MM.1S (cell line): ENCODE results near the gene PTPN22.

ENCODE experiments used
- EZH2 ChIP-seq: fragments of 300-600 bp; sonication (generic); optimal IDR thresholded peaks from 2 replicates; pipeline ENCODE3; 2017; ENCODE audit warnings: low read depth, mild to moderate bottlenecking, antibody characterized with exemption, low read length, mixed read lengths
- TF ChIP-seq, protein P1 (sequence below): fragments of 300-600 bp; sonication (generic); IDR thresholded peaks from 2 replicates; pipeline ENCODE4 v1.5.1; 2016; ENCODE audit warnings: antibody characterized with exemption, low read length, mixed read lengths

DNA sequence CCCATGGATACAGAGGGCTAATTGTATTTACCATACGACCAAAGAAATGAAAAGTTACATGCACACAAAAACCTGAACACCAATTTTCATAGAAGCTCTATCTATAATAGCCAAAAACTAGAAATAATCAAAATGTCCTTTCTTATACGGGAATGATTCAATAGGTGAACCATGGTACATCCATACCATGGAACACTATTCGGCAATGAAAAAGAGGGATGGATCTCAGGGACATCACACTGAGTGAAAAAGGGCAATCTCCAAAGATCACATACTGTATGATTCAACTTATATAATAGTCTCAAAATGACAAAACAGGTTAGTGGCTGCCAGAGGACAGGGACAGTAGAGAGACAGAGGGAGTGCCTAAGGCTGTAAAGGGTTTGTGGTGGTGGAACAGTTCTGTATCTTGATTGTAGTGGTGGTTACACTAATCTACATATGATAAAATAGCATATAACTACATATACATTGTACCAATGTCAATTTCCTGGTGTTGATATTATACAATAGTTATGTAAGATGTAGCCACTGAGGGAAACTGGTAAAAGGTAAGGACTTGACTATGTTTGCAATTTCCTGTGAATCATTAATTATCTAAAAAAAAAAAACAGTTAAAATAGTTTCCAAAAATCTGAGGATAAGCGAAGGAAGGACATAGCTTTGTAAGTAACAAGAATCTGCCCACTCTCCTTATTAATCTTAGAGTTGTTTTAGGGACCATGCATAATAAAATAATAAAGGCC, 62.9 kb downstream of the PTPN22 start:
- TF ChIP-seq, protein P1, sequence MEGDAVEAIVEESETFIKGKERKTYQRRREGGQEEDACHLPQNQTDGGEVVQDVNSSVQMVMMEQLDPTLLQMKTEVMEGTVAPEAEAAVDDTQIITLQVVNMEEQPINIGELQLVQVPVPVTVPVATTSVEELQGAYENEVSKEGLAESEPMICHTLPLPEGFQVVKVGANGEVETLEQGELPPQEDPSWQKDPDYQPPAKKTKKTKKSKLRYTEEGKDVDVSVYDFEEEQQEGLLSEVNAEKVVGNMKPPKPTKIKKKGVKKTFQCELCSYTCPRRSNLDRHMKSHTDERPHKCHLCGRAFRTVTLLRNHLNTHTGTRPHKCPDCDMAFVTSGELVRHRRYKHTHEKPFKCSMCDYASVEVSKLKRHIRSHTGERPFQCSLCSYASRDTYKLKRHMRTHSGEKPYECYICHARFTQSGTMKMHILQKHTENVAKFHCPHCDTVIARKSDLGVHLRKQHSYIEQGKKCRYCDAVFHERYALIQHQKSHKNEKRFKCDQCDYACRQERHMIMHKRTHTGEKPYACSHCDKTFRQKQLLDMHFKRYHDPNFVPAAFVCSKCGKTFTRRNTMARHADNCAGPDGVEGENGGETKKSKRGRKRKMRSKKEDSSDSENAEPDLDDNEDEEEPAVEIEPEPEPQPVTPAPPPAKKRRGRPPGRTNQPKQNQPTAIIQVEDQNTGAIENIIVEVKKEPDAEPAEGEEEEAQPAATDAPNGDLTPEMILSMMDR, result no peak
- TF ChIP-seq EZH2, result no peak
